ENCODE measurements around the gene STOML3. TPM values are rescaled to one million over a fixed set of nuclear protein-coding genes. Genes with fewer than 3 reads are reported as not detected.

STOML3 gene
- total and polyA plus RNA-seq, 2 of the 8 experiments (the other 6 are each of a cell fraction or from before 2014, with no cell fraction given) = 0.06 TPM; not detected in 1

DNA sequence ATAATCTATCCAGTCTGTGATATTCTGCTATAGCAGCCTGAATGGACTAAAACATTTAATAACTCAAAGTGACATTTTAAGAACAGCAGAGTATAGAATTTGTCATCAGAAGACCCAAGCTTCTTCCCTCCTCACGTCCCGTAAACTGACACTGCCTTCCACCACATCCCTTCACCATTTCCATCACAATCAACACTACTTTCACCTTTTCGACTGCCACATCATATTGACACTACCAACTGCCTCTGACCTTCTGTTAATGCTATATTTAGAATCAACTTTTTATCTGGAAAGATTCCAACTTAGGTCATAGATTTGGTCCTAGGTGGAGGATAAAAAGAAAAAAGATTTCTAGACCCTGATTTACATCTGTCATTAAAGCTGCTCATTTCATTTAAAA is 39.6 kb downstream of the STOML3 start:
- Histone ChIP-seq H2BK12ac (ENCODE audit: low read depth, low read length) (no peak overlapping the region), H3K56ac (replicated peaks; ENCODE audit: insufficient read length, low read depth, low read length) (no peak overlapping the region), H3K27me3 (replicated peaks in 1 of 4; ENCODE audit: control insufficient read depth in 3 of 4, extremely low read depth in 1 of 4, insufficient read depth in 3 of 4, low read length in 3 of 4) (no peaks in the 10 kb centered on the region), H4K5ac (ENCODE audit: insufficient read length, low read depth, low read length) (no peak overlapping the region), H2AFZ (ENCODE audit: low read length) (no peak overlapping the region), H3K4me1 (replicated peaks in 1 of 4; ENCODE audit: control insufficient read depth in 3 of 4, insufficient read depth in 4 of 4, low read length in 3 of 4) (no peaks in the 10 kb centered on the region), H3K23me2 (ENCODE audit: low read depth, low read length) (no peaks in the 10 kb centered on the region; the same call in 1 of the 2 replicates), H3K36me3 (ENCODE audit: control insufficient read depth in 2 of 4, insufficient read depth in 4 of 4, low read length in 3 of 4) (no peaks in the 10 kb centered on the region), H4K20me1 (replicated peaks in 1 of 2; ENCODE audit: control insufficient read depth in 1 of 2, insufficient read depth in 2 of 2, low read length in 2 of 2) (no peaks in the 10 kb centered on the region), H2AK5ac (ENCODE audit: low read depth, low read length) (no peak overlapping the region), H3K4ac (replicated peaks; ENCODE audit: insufficient read length, low read depth, low read length) (no peak overlapping the region), H2BK120ac (replicated peaks; ENCODE audit: low read depth, low read length) (no peak overlapping the region), H4K91ac (replicated peaks; ENCODE audit: insufficient read length, low read length) (no peak overlapping the region), H2BK5ac (ENCODE audit: low read depth, low read length) (no peak overlapping the region), H3K79me1 (ENCODE audit: low read depth, low read length) (no peaks in the 10 kb centered on the region), H3K4me3 (ENCODE audit: extremely low read depth in 1 of 4, insufficient read depth in 2 of 4, low read depth in 3 of 4, low read length in 4 of 4) (no peak overlapping the region), H3K14ac (ENCODE audit: insufficient read length) (no peak overlapping the region), H3K79me2 (ENCODE audit: control insufficient read depth in 1 of 2, insufficient read depth in 2 of 2, low read length in 2 of 2) (no peaks in the 10 kb centered on the region), H3K23ac (ENCODE audit: insufficient read length) (no peak overlapping the region), H2BK20ac (ENCODE audit: low read length) (no peak overlapping the region), H3K18ac (ENCODE audit: extremely low read depth, low read length) (no peak overlapping the region), H3K9me3 (ENCODE audit: insufficient read depth in 2 of 2, low read depth in 1 of 2, low read length in 1 of 2) (no peaks in the 10 kb centered on the region; a peak in 1 of 4 replicates), H3K9ac (replicated peaks in 1 of 4; ENCODE audit: extremely low read depth in 1 of 4, low read depth in 3 of 4, low read length in 3 of 4) (no peak overlapping the region), H3K27ac (ENCODE audit: low read depth, low read length) (no peak overlapping the region), H2BK15ac (ENCODE audit: low read length) (no peak overlapping the region), H4K8ac (ENCODE audit: extremely low read depth, insufficient read depth, low read length) (no peak overlapping the region), H3K4me2 (ENCODE audit: insufficient read depth in 1 of 2, low read depth in 2 of 2, low read length in 2 of 2) (no peak overlapping the region)
- ChIA-PET POLR2A (ENCODE audit: partially characterized antibody) (no interaction called here), CTCF (ENCODE audit: partially characterized antibody) (no interaction called here)
- FAIRE-seq (no peak), DNase-seq (ENCODE audit: low read depth in 1 of 2, low spot score in 2 of 2) (no peak)
- 66 to 100% methylated on average over 2 to 3 of the region's 3 CpGs for WGBS, 2 experiments (ENCODE audit: extremely low coverage in 1 of 2, insufficient coverage in 1 of 2, insufficient read length in 1 of 2, insufficient replicate concordance in 2 of 2, low coverage in 1 of 2, low lambda C conversion rate in 2 of 2, missing lambda C conversion rate in 1 of 2)
- TF ChIP-seq, protein P1, sequence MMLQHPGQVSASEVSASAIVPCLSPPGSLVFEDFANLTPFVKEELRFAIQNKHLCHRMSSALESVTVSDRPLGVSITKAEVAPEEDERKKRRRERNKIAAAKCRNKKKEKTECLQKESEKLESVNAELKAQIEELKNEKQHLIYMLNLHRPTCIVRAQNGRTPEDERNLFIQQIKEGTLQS (IDR thresholded peaks at IDR 0.05; ENCODE audit: insufficient read depth, low read depth, low read length) = no peak
- TF ChIP-seq TEAD4 (IDR thresholded peaks at IDR 0.05; ENCODE audit: low read depth, low read length) (no peak), JUN (IDR thresholded peaks at IDR 0.05; ENCODE audit: low read depth, low read length) (no peak), ATF2 (IDR thresholded peaks at IDR 0.05; ENCODE audit: low read length) (no peak), GTF2F1 (IDR thresholded peaks at IDR 0.05; ENCODE audit: borderline replicate concordance, low read depth, low read length) (no peak), RFX5 (IDR thresholded peaks at IDR 0.05; ENCODE audit: borderline replicate concordance, low read depth, low read length) (no peak), GABPA (IDR thresholded peaks at IDR 0.05; ENCODE audit: borderline replicate concordance, insufficient read depth, low read length) (no peak), RNF2 (IDR thresholded peaks at IDR 0.05; ENCODE audit: borderline replicate concordance, low read depth, low read length, missing control alignments, poor library complexity, severe bottlenecking) (no peak)
- TF ChIP-seq, protein P2, sequence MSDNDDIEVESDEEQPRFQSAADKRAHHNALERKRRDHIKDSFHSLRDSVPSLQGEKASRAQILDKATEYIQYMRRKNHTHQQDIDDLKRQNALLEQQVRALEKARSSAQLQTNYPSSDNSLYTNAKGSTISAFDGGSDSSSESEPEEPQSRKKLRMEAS (IDR thresholded peaks at IDR 0.05) = no peak
